HepG2 (cell line): Measurements from ENCODE around the gene KIF1C. TPM values are rescaled to one million over a fixed set of nuclear protein-coding genes. Genes with fewer than 3 reads are reported as not detected.

Experiments
- ATAC-seq: fragments of 200-7000 bp; cut with Tn5 transposase; 3 replicates; pipeline ENCODE4 v1.9.1; 2020; ENCODE audit warnings: mild to moderate bottlenecking, moderate library complexity
- BruUV-seq: library from RNA; stranded (reverse); fragments of 400-500 nt; replicated peaks from 2 replicates; lab custom pipeline; 2021; lab: Mats Ljungman, UMichigan
- CTCF ChIA-PET: fragments of 300-600 bp; formaldehyde crosslinking; extraction: SDS; loops from one replicate; lab custom pipeline; 2021; ENCODE audit warnings: low total read pairs, inconsistent platforms, low intra/inter-chr PET ratio; lab: Yijun Ruan, JAX
- POLR2A ChIA-PET: fragments of 350-600 bp; sonication (Branson Sonifier 250); formaldehyde crosslinking; loops from one replicate; lab custom pipeline; 2020; ENCODE audit warnings: antibody characterized with exemption, inconsistent platforms; lab: Yijun Ruan, JAX
- DNase-seq: peaks from one replicate; pipeline ENCODE4 v3.0.0-alpha.2; 2015; ENCODE audit warnings: low spot score
- FAIRE-seq: peaks from 3 replicates; lab custom pipeline; 2011; peaks lifted over from hg19 to GRCh38; lab: Jason Lieb, UNC
- H2AFZ ChIP-seq: one replicate; pipeline ENCODE4 v1.6.1; 2011; ENCODE audit warnings: low read length, inconsistent platforms
- H3K27ac ChIP-seq: fragments of 300-600 bp; 3 replicates; pipeline ENCODE4 v1.8.0; 2011; ENCODE audit warnings: mixed run types, mild to moderate bottlenecking, mixed read lengths, low read length, inconsistent platforms; ENCODE audit not compliant: insufficient read depth; ENCODE audit errors: extremely low read length
- H3K27me3 ChIP-seq, 2 experiments: fragments of 200-600 bp in 1 of 2; 2 replicates in 1 of 2; 3 replicates in 1 of 2; pipeline versions ENCODE4 v1.6.0 to v1.8.0; 2011; ENCODE audit warnings: low read length in 2 of 2, mild to moderate bottlenecking in 2 of 2, moderate library complexity in 2 of 2, inconsistent platforms in 1 of 2; ENCODE audit not compliant: insufficient read depth in 2 of 2, control insufficient read depth in 1 of 2
- H3K36me3 ChIP-seq, 2 experiments: fragments of 200-600 bp in 1 of 2; replicated peaks in 1 of 2; 2 replicates in 1 of 2; 3 replicates in 1 of 2; pipeline versions ENCODE4 v1.5.1 to v1.8.0; 2011; ENCODE audit warnings: low read length in 2 of 2, inconsistent platforms in 1 of 2; ENCODE audit not compliant: insufficient read depth in 2 of 2, control insufficient read depth in 1 of 2
- H3K4me1 ChIP-seq: 2 replicates; pipeline ENCODE4 v1.5.1; 2012; ENCODE audit warnings: low read length, inconsistent platforms; ENCODE audit not compliant: insufficient read depth
- H3K4me2 ChIP-seq: 2 replicates; pipeline ENCODE4 v1.6.0; 2011; ENCODE audit warnings: low read depth, low read length, inconsistent platforms
- H3K4me3 ChIP-seq, 3 experiments: fragments of 200-600 bp in 1 of 3; sonication (generic), shearing (Covaris generic) in 1 of 3; replicated peaks in 1 of 3; 2 replicates each; pipeline ENCODE4 v1.5.1; 2011 to 2016; ENCODE audit warnings: low read length in 3 of 3, inconsistent platforms in 2 of 3, low read depth in 2 of 3, mild to moderate bottlenecking in 2 of 3, control low read depth in 1 of 3, mixed read lengths in 1 of 3; ENCODE audit not compliant: insufficient read depth in 1 of 3
- H3K79me2 ChIP-seq: one replicate; pipeline ENCODE4 v1.6.1; 2011; ENCODE audit warnings: low read length, inconsistent platforms; ENCODE audit not compliant: insufficient read depth
- H3K9ac ChIP-seq: 2 replicates; pipeline ENCODE4 v1.6.0; 2011; ENCODE audit warnings: mild to moderate bottlenecking, low read depth, low read length, inconsistent platforms; ENCODE audit not compliant: insufficient read depth
- H3K9me3 ChIP-seq: 2 replicates; pipeline ENCODE4 v1.5.1; 2012; ENCODE audit warnings: mild to moderate bottlenecking, low read length
- H4K20me1 ChIP-seq: 2 replicates; pipeline ENCODE4 v1.6.0; 2011; ENCODE audit warnings: inconsistent platforms, mild to moderate bottlenecking, low read length, moderate library complexity; ENCODE audit not compliant: insufficient read depth
- CAMTA2 ChIP-seq: sonication (generic); formaldehyde crosslinking; IDR thresholded peaks from 2 replicates; pipeline ENCODE4 v1.4.0; 2020; ENCODE audit warnings: mild to moderate bottlenecking, missing genetic modification reagents, borderline replicate concordance
- HNF4G ChIP-seq, 2 experiments: sonication (generic) in 1 of 2; formaldehyde crosslinking in 1 of 2; IDR thresholded peaks; 2 replicates each; pipeline versions ENCODE4 v1.4.0 to v1.6.1; 2011 to 2020; ENCODE audit warnings: borderline replicate concordance in 2 of 2, low read depth in 2 of 2, mild to moderate bottlenecking in 2 of 2, low read length in 1 of 2, missing genetic modification reagents in 1 of 2, moderate library complexity in 1 of 2
- MTA1 ChIP-seq: sonication (generic); formaldehyde crosslinking; IDR thresholded peaks from 2 replicates; pipeline ENCODE4 v1.4.0; 2020; ENCODE audit warnings: missing genetic modification reagents, mild to moderate bottlenecking, borderline replicate concordance
- SKI ChIP-seq: fragments of 450-650 bp; IDR thresholded peaks from one replicate; pipeline ENCODE4 v1.6.1; 2018; ENCODE audit warnings: mild to moderate bottlenecking; ENCODE audit not compliant: partially characterized antibody
- ZSCAN30 ChIP-seq: sonication (generic); formaldehyde crosslinking; IDR thresholded peaks from 2 replicates; pipeline ENCODE4 v1.5.0; 2020; ENCODE audit warnings: mild to moderate bottlenecking, missing genetic modification reagents
- WGBS: methylation state at CpG from one replicate; pipeline ENCODE4 v1.1.6; 2017; ENCODE audit warnings: low lambda C conversion rate; 5-methylcytosine and 5-hydroxymethylcytosine counted together
- in situ Hi-C: cut with HindIII; loops from 2 replicates; pipeline ENCODE4 v1.10.0; 2017; ENCODE audit warnings: low pct_unique_long_range_greater_than_20kb; ENCODE audit not compliant: extremely low pct_ligation_motif_present
- intact Hi-C: fragments of 100-400 bp; cut with micrococcal nuclease; formaldehyde crosslinking; loops from one replicate; pipeline ENCODE4 v1.10.0; 2022; ENCODE audit not compliant: unreplicated experiment
- polyA plus RNA-seq, 8 experiments: library from polyadenylated mRNA; depleted of rRNA in 3 of 8; stranded (reverse) in 7 of 8; unstranded in 1 of 8; fragments of >200 nt; fragmentation: Illumina TruSeq in 4 of 8; extraction: Trizol in 4 of 8; gene quantifications; 2 replicates each; pipeline versions ENCODE4 v1.2.1 to v1.2.3, GENCODE V29; 2011 to 2016; ENCODE audit warnings: low read depth in 4 of 8, missing spikeins in 1 of 8, mixed read lengths in 1 of 8; ENCODE audit not compliant: insufficient read depth in 1 of 8
- total RNA-seq, 5 experiments: library from RNA; depleted of rRNA; stranded (reverse); fragments of >200 nt; fragmentation: Illumina TruSeq; extraction: Trizol; gene quantifications; 2 replicates each; pipeline ENCODE4 v1.2.3, GENCODE V29; 2016; ENCODE audit warnings: low read depth in 1 of 5
- TF ChIP-seq, protein P1 (sequence below): sonication (generic); formaldehyde crosslinking; IDR thresholded peaks from 2 replicates; pipeline ENCODE4 v1.5.0; 2020; ENCODE audit warnings: missing genetic modification reagents

The KIF1C gene
- total and polyA plus RNA-seq, 2 of the 13 experiments (the other 11 are each of a cell fraction or from before 2014, with no cell fraction given), result 70.0 to 104 TPM

GRCh38 chr17:5047446-5047845 lies 49.7 kb downstream of the KIF1C start (continued):
- TF ChIP-seq MTA1 (CRISPR knock-in tag), result no peak
- TF ChIP-seq, protein P1, sequence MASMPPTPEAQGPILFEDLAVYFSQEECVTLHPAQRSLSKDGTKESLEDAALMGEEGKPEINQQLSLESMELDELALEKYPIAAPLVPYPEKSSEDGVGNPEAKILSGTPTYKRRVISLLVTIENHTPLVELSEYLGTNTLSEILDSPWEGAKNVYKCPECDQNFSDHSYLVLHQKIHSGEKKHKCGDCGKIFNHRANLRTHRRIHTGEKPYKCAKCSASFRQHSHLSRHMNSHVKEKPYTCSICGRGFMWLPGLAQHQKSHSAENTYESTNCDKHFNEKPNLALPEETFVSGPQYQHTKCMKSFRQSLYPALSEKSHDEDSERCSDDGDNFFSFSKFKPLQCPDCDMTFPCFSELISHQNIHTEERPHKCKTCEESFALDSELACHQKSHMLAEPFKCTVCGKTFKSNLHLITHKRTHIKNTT (CRISPR knock-in tag), result no peak

- intact Hi-C loops, result no loop called here
- no TSS peak for BruUV-seq
- TF ChIP-seq SKI (no peak), ZSCAN30 (CRISPR knock-in tag) (no peak)
- ATAC-seq (no peak), DNase-seq (no peak), FAIRE-seq (no peak)
- H3K4me2 ChIP-seq, result peak overlapping the region; percentile 3; the same call in 1 of the 2 replicates
- H3K36me3 ChIP-seq, result no peaks in the 10 kb centered on the region
- CTCF ChIA-PET, result no interaction called here
- no peak overlapping the region for H3K9ac ChIP-seq
- POLR2A ChIA-PET, result no interaction called here
- no peak overlapping the region for H3K4me3 ChIP-seq
- H3K4me1 ChIP-seq, result peaks cover 31% of the 10 kb centered on the region
- in situ Hi-C loops, result no loop called here
- no peaks in the 10 kb centered on the region for H3K79me2 ChIP-seq
- 60% methylated on average over 5 of the region's 5 CpGs for WGBS
- no peak overlapping the region for H2AFZ ChIP-seq
- H3K27ac ChIP-seq, result no peak overlapping the region
- H3K27me3 ChIP-seq, result no peaks in the 10 kb centered on the region; a peak in 1 of 5 replicates
- H3K9me3 ChIP-seq, result no peaks in the 10 kb centered on the region
- H4K20me1 ChIP-seq, result no peaks in the 10 kb centered on the region
These were observed 51.6 kb downstream of the KIF1C start for GRCh38 chr17:5049314-5049841.

DNA sequence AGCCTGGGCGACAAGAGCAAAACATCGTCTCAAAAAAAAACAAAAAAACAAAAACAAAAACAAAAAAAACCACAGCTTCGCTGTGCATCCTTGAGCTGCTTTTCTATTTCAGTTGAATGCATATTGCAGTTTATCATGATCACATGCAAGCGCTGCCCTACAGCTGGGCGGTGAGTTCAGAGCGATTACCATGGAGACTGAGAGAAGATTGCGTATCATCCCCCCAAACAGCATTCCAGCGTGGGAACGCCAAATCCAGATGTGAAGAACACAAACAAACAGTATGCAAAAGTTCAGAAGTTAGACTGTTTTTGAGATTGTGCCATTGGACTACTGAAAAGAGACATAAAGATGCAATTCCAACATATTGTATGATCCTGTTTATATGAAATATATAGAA lies 52.5 kb downstream of the KIF1C start:
- Histone ChIP-seq H3K27me3 (no peaks in the 10 kb centered on the region; a peak in 1 of 5 replicates), H3K79me2 (no peaks in the 10 kb centered on the region), H3K27ac (no peak overlapping the region), H3K9ac (no peak overlapping the region), H3K4me3 (no peak overlapping the region), H2AFZ (no peak overlapping the region), H3K4me1 (peaks cover 22% of the 10 kb centered on the region), H3K9me3 (no peaks in the 10 kb centered on the region), H3K4me2 (no peak overlapping the region), H3K36me3 (no peaks in the 10 kb centered on the region), H4K20me1 (no peaks in the 10 kb centered on the region)
- no TSS peak for BruUV-seq
- ChIA-PET CTCF (no interaction called here), POLR2A (no interaction called here)
- FAIRE-seq (no peak), ATAC-seq (no peak), DNase-seq (no peak)
- 43% methylated on average over 9 of the region's 9 CpGs for WGBS
- intact Hi-C loops, result no loop called here
- in situ Hi-C loops, result loop anchor here (10.0 kb wide), 1 partner anchor 145 kb away; the partner anchor contains the start of gene CHRNE
- TF ChIP-seq HNF4G (IDR thresholded peaks at IDR 0.05; ENCODE audit: borderline replicate concordance, low read depth, low read length) (no peak), HNF4G (CRISPR knock-in tag; IDR thresholded peaks at IDR 0.05; ENCODE audit: borderline replicate concordance, low read depth) (no peak), CAMTA2 (CRISPR knock-in tag) (no peak)
